MM.1S (cell line): ENCODE results near the gene ARFRP1.

ENCODE experiments used
- EZH2phosphoT487 ChIP-seq: fragments of 300-600 bp; sonication (generic); IDR thresholded peaks from 2 replicates; pipeline ENCODE4 v1.6.1; 2018; ENCODE audit warnings: antibody characterized with exemption, low read length
- TF ChIP-seq, protein P1 (sequence below): fragments of 300-600 bp; sonication (generic); IDR thresholded peaks from 2 replicates; pipeline ENCODE4 v1.5.1; 2016; ENCODE audit warnings: antibody characterized with exemption, low read length, mixed read lengths

DNA sequence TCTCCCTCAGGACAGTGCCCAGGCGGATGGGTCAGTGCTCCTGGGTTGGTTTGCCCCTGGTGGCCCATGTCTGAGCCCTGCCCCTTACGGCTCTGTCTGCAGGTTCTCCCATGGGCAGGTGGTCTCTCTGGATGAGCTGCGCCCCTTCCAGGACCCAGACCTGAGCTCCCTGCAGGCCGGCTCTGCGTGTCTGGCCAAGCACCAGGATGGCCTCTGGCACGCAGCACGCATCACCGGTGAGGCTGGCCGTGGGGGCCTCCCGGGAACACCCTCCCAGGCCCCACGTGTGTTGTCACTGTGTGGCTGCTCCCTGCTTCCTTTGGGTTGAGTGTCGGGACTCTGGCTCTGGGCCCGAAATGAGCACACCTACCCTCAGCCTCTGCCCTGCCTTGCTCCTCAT, 25.3 kb upstream of the ARFRP1 start:
- TF ChIP-seq, protein P1, sequence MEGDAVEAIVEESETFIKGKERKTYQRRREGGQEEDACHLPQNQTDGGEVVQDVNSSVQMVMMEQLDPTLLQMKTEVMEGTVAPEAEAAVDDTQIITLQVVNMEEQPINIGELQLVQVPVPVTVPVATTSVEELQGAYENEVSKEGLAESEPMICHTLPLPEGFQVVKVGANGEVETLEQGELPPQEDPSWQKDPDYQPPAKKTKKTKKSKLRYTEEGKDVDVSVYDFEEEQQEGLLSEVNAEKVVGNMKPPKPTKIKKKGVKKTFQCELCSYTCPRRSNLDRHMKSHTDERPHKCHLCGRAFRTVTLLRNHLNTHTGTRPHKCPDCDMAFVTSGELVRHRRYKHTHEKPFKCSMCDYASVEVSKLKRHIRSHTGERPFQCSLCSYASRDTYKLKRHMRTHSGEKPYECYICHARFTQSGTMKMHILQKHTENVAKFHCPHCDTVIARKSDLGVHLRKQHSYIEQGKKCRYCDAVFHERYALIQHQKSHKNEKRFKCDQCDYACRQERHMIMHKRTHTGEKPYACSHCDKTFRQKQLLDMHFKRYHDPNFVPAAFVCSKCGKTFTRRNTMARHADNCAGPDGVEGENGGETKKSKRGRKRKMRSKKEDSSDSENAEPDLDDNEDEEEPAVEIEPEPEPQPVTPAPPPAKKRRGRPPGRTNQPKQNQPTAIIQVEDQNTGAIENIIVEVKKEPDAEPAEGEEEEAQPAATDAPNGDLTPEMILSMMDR = no peak
- no peak for TF ChIP-seq EZH2phosphoT487
